Neuronal stem cell (in vitro differentiated cells): Measurements from ENCODE around the gene SLC13A2.

Experiments
- DNase-seq: peaks from one replicate; pipeline ENCODE4 v3.0.0-alpha.2; 2013; ENCODE audit warnings: low spot score
- H2AFZ ChIP-seq: one replicate; pipeline ENCODE4 v1.6.1; 2013; ENCODE audit warnings: mild to moderate bottlenecking, low read length, inconsistent platforms
- H2AK5ac ChIP-seq: 2 replicates; pipeline ENCODE4 v1.6.1; 2013; ENCODE audit warnings: low read depth, mild to moderate bottlenecking, inconsistent platforms, low read length, moderate library complexity, mixed read lengths
- H2BK120ac ChIP-seq: 2 replicates; pipeline ENCODE4 v1.6.1; 2013; ENCODE audit warnings: low read depth, mild to moderate bottlenecking, inconsistent platforms, low read length, moderate library complexity, mixed read lengths
- H2BK12ac ChIP-seq: one replicate; pipeline ENCODE4 v1.6.1; 2013; ENCODE audit warnings: low read length, inconsistent platforms
- H2BK15ac ChIP-seq: 2 replicates; pipeline ENCODE4 v1.6.1; 2013; ENCODE audit warnings: mild to moderate bottlenecking, low read length, inconsistent platforms, mixed read lengths
- H2BK5ac ChIP-seq: one replicate; pipeline ENCODE4 v1.6.1; 2013; ENCODE audit warnings: inconsistent platforms, mild to moderate bottlenecking, low read length, moderate library complexity
- H3K14ac ChIP-seq: one replicate; pipeline ENCODE4 v1.6.1; 2013; ENCODE audit warnings: low read length, inconsistent platforms
- H3K18ac ChIP-seq: 2 replicates; pipeline ENCODE4 v1.6.1; 2013; ENCODE audit warnings: low read length, inconsistent platforms
- H3K23ac ChIP-seq: 2 replicates; pipeline ENCODE4 v1.6.1; 2013; ENCODE audit warnings: low read depth, mild to moderate bottlenecking, mixed read lengths, low read length, inconsistent platforms; ENCODE audit not compliant: poor library complexity
- H3K27ac ChIP-seq: replicated peaks from 3 replicates; pipeline ENCODE4 v1.5.1; 2013; ENCODE audit warnings: low read length, inconsistent platforms
- H3K27me3 ChIP-seq, 3 experiments: 2 replicates each; pipeline ENCODE4 v1.6.1; 2013; ENCODE audit warnings: low read length in 3 of 3, mild to moderate bottlenecking in 2 of 3, inconsistent platforms in 1 of 3, low read depth in 1 of 3, mixed read lengths in 1 of 3, moderate library complexity in 1 of 3; ENCODE audit not compliant: control insufficient read depth in 3 of 3, insufficient read depth in 3 of 3
- H3K36me3 ChIP-seq, 2 donors: replicated peaks in 1 of 2; 2 replicates each; pipeline ENCODE4 v1.6.1; 2013; ENCODE audit warnings: low read length in 2 of 2; ENCODE audit not compliant: control insufficient read depth in 2 of 2, insufficient read depth in 2 of 2
- H3K4ac ChIP-seq: 2 replicates; pipeline ENCODE4 v1.6.1; 2013; ENCODE audit warnings: inconsistent platforms, mild to moderate bottlenecking, low read length, moderate library complexity
- H3K4me1 ChIP-seq, 2 donors: 1 replicate in 1 of 2; 2 replicates in 1 of 2; pipeline ENCODE4 v1.6.1; 2013; ENCODE audit warnings: low read length in 2 of 2, low read depth in 1 of 2; ENCODE audit not compliant: control insufficient read depth in 2 of 2, insufficient read depth in 1 of 2
- H3K4me2 ChIP-seq: one replicate; pipeline ENCODE4 v1.6.1; 2013; ENCODE audit warnings: mild to moderate bottlenecking, low read length, inconsistent platforms; ENCODE audit not compliant: insufficient read depth, poor library complexity, severe bottlenecking
- H3K4me3 ChIP-seq, 2 donors: 2 replicates each; pipeline ENCODE4 v1.5.1; 2013; ENCODE audit warnings: low read length in 2 of 2, mild to moderate bottlenecking in 2 of 2, inconsistent platforms in 1 of 2, moderate library complexity in 1 of 2
- H3K79me1 ChIP-seq: one replicate; pipeline ENCODE4 v1.6.1; 2013; ENCODE audit warnings: low read depth, mild to moderate bottlenecking, inconsistent platforms, low read length, moderate library complexity
- H3K9ac ChIP-seq: one replicate; pipeline ENCODE4 v1.6.1; 2013; ENCODE audit warnings: mild to moderate bottlenecking, low read depth, low read length, inconsistent platforms; ENCODE audit not compliant: poor library complexity
- H3K9me3 ChIP-seq, 2 donors: replicated peaks in 1 of 2; 2 replicates each; pipeline versions ENCODE3 to v1.6.1; 2013; ENCODE audit warnings: low read length in 2 of 2, mild to moderate bottlenecking in 2 of 2, inconsistent platforms in 1 of 2, low read depth in 1 of 2, mixed read lengths in 1 of 2, moderate library complexity in 1 of 2; ENCODE audit not compliant: control insufficient read depth in 2 of 2, insufficient read depth in 1 of 2
- H4K8ac ChIP-seq: one replicate; pipeline ENCODE4 v1.6.1; 2013; ENCODE audit warnings: low read depth, mild to moderate bottlenecking, inconsistent platforms, low read length, moderate library complexity
- H4K91ac ChIP-seq: one replicate; pipeline ENCODE4 v1.6.1; 2013; ENCODE audit warnings: low read length, low read depth, mild to moderate bottlenecking, inconsistent platforms; ENCODE audit not compliant: poor library complexity
- WGBS, 2 donors: extraction: QIAGEN DNeasy Blood & Tissue Kit; methylation state at CpG; one replicate each; pipeline ENCODE4 v1.1.7; 2013; ENCODE audit warnings: missing lambda C conversion rate in 2 of 2, mixed read lengths in 1 of 2; ENCODE audit not compliant: insufficient read length in 2 of 2, insufficient replicate concordance in 1 of 2; ENCODE audit errors: extremely low coverage in 2 of 2; 5-methylcytosine and 5-hydroxymethylcytosine counted together

Gene SLC13A2

GRCh38 chr17:28493460-28493859, 20.0 kb downstream of the SLC13A2 start:
- peak overlapping the region; percentile 48 for H2BK12ac ChIP-seq
- H3K9ac ChIP-seq, result no peak overlapping the region
- no peak overlapping the region for H3K4me2 ChIP-seq
- no CpG with 5 or more reads among the region's 9 CpGs for WGBS, 2 donors
- no peak overlapping the region for H3K14ac ChIP-seq
- no peak overlapping the region for H3K18ac ChIP-seq
- peak overlapping the region; percentile 28 for H2AFZ ChIP-seq
- no peak overlapping the region for H3K27ac ChIP-seq
- H4K91ac ChIP-seq, result no peak overlapping the region
- H4K8ac ChIP-seq, result no peak overlapping the region
- H3K36me3 ChIP-seq, result no peaks in the 10 kb centered on the region
- H3K27me3 ChIP-seq, result peaks cover 0 to 26% (median 0%) of the 10 kb centered on the region in 3 experiments
- no peak for DNase-seq
- no peak overlapping the region for H2BK120ac ChIP-seq
- H3K4ac ChIP-seq, result no peak overlapping the region
- peaks cover 0 to 2% of the 10 kb centered on the region in 2 donors for H3K4me1 ChIP-seq
- H2BK15ac ChIP-seq, result no peak overlapping the region
- no peaks in the 10 kb centered on the region for H3K9me3 ChIP-seq
- H3K79me1 ChIP-seq, result peaks cover 3% of the 10 kb centered on the region
- no peak overlapping the region for H3K23ac ChIP-seq
- peak overlapping the region; percentile 6 for H2AK5ac ChIP-seq
- no peak overlapping the region for H3K4me3 ChIP-seq
- H2BK5ac ChIP-seq, result no peak overlapping the region

- Histone ChIP-seq H3K23ac (peak overlapping the region; percentile 8), H4K91ac (no peak overlapping the region), H3K4ac (no peak overlapping the region), H3K79me1 (peaks cover 3% of the 10 kb centered on the region), H2BK15ac (no peak overlapping the region), H2BK120ac (no peak overlapping the region), H3K27ac (no peak overlapping the region), H3K36me3 (no peaks in the 10 kb centered on the region), H3K27me3 (peaks cover 0 to 17% (median 0%) of the 10 kb centered on the region in 3 experiments), H3K14ac (no peak overlapping the region), H2BK12ac (no peak overlapping the region), H3K4me1 (peaks cover 0 to 2% of the 10 kb centered on the region in 2 donors), H2AFZ (no peak overlapping the region), H3K18ac (no peak overlapping the region), H3K9ac (no peak overlapping the region), H4K8ac (no peak overlapping the region), H2BK5ac (no peak overlapping the region), H3K9me3 (no peaks in the 10 kb centered on the region), H2AK5ac (peak overlapping the region; percentile 6), H3K4me3 (no peak overlapping the region), H3K4me2 (no peak overlapping the region)
- DNase-seq, result peak; percentile 63
- no CpG with 5 or more reads among the region's 15 CpGs for WGBS, 2 donors
These were observed 21.2 kb downstream of the SLC13A2 start for GRCh38 chr17:28494445-28495188.

GRCh38 chr17:28495635-28496034, 22.2 kb downstream of the SLC13A2 start:
- Histone ChIP-seq H4K8ac (no peak overlapping the region), H3K36me3 (no peaks in the 10 kb centered on the region), H2BK5ac (no peak overlapping the region), H3K4ac (no peak overlapping the region), H3K9me3 (no peaks in the 10 kb centered on the region), H3K9ac (no peak overlapping the region), H3K79me1 (peaks cover 3% of the 10 kb centered on the region), H4K91ac (no peak overlapping the region), H2BK15ac (peak overlapping the region; percentile 16), H3K4me1 (peaks cover 0 to 4% of the 10 kb centered on the region in 2 donors), H3K27me3 (peaks cover 0 to 22% (median 0%) of the 10 kb centered on the region in 3 experiments), H3K14ac (no peak overlapping the region), H3K4me3 (no peak overlapping the region), H3K4me2 (no peak overlapping the region), H2BK120ac (no peak overlapping the region), H3K23ac (no peak overlapping the region), H3K27ac (no peak overlapping the region), H2AK5ac (peak overlapping the region; percentile 22), H2AFZ (no peak overlapping the region), H2BK12ac (peak overlapping the region; percentile 36), H3K18ac (peak overlapping the region; percentile 69)
- no CpG with 5 or more reads among the region's 8 CpGs for WGBS, 2 donors
- DNase-seq, result no peak

GRCh38 chr17:28497931-28498330, 24.5 kb downstream of the SLC13A2 start:
- Histone ChIP-seq H3K14ac (no peak overlapping the region), H2BK120ac (no peak overlapping the region), H3K9ac (no peak overlapping the region), H3K4me3 (no peak overlapping the region), H3K23ac (no peak overlapping the region), H2AFZ (no peak overlapping the region), H3K4me1 (peaks cover 0 to 6% of the 10 kb centered on the region in 2 donors), H2BK15ac (no peak overlapping the region), H3K79me1 (no peaks in the 10 kb centered on the region), H4K8ac (no peak overlapping the region), H3K27me3 (peaks cover 0 to 32% (median 0%) of the 10 kb centered on the region in 3 experiments), H3K36me3 (no peaks in the 10 kb centered on the region), H2AK5ac (no peak overlapping the region), H3K9me3 (no peaks in the 10 kb centered on the region), H4K91ac (no peak overlapping the region), H3K4me2 (no peak overlapping the region), H3K4ac (no peak overlapping the region), H3K18ac (peak overlapping the region; percentile 11), H3K27ac (no peak overlapping the region), H2BK12ac (no peak overlapping the region), H2BK5ac (no peak overlapping the region)
- no peak for DNase-seq
- WGBS, 2 donors, result no CpG with 5 or more reads among the region's 9 CpGs
